HL-60/S4 (cell line): Measurements from ENCODE around the gene SUFU.

Experiments used
- in situ Hi-C: fragments of 300-500 bp; cut with MboI; formaldehyde crosslinking; loops from 2 replicates; pipeline ENCODE4 v1.14.3; 2022; ENCODE audit warnings: low sequenced_read_pairs

Gene SUFU

GRCh38 chr10:102631525-102632393 is 128.0 kb downstream of the SUFU start:
- in situ Hi-C loops = no loop called here

- in situ Hi-C loops = no loop called here
Measured at GRCh38 chr10:102632394-102633111, 128.8 kb downstream of the SUFU start.

GRCh38 chr10:102633287-102633686 is 129.5 kb downstream of the SUFU start:
- in situ Hi-C loops = no loop called here

GRCh38 chr10:102633848-102634247 is 130.1 kb downstream of the SUFU start:
- in situ Hi-C loops = no loop called here

- in situ Hi-C loops = no loop called here
Measured at GRCh38 chr10:102634686-102635085, 130.9 kb downstream of the SUFU start.

GRCh38 chr10:102635377-102635776 is 131.6 kb downstream of the SUFU start:
- in situ Hi-C loops = no loop called here

- in situ Hi-C loops = no loop called here
Measured at GRCh38 chr10:102639537-102639936, 135.8 kb downstream of the SUFU start.

GRCh38 chr10:102641402-102641801 is 137.6 kb downstream of the SUFU start:
- in situ Hi-C loops = no loop called here

GRCh38 chr10:102641880-102642735 is 138.3 kb downstream of the SUFU start:
- in situ Hi-C loops = no loop called here

GRCh38 chr10:102642736-102643335 is 139.1 kb downstream of the SUFU start:
- in situ Hi-C loops = no loop called here

- in situ Hi-C loops = no loop called here
Measured at GRCh38 chr10:102643336-102644065, 139.7 kb downstream of the SUFU start.

- in situ Hi-C loops = no loop called here
Measured at GRCh38 chr10:102644066-102644645, 140.4 kb downstream of the SUFU start, which contains the start of gene TRIM8. Gene TRIM8, plus strand, starts transcription at chr10:102644479. Its CDS starts 139 bp downstream, at chr10:102644618.

GRCh38 chr10:102644646-102645387 is 141.0 kb downstream of the SUFU start:
- in situ Hi-C loops = no loop called here

- in situ Hi-C loops = no loop called here
Measured at GRCh38 chr10:102645388-102645740, 141.6 kb downstream of the SUFU start.

GRCh38 chr10:102645741-102646609 is 142.2 kb downstream of the SUFU start:
- in situ Hi-C loops = no loop called here

- in situ Hi-C loops = no loop called here
Measured at GRCh38 chr10:102646610-102647442, 143.1 kb downstream of the SUFU start.
